ENCODE data around the gene FLYWCH1. TPM values are rescaled to one million over a fixed set of nuclear protein-coding genes. Genes with fewer than 3 reads are reported as not detected.

Gene FLYWCH1
- total and polyA plus RNA-seq, 2 experiments from 2014 or later = 16.0 to 44.7 TPM

DNA sequence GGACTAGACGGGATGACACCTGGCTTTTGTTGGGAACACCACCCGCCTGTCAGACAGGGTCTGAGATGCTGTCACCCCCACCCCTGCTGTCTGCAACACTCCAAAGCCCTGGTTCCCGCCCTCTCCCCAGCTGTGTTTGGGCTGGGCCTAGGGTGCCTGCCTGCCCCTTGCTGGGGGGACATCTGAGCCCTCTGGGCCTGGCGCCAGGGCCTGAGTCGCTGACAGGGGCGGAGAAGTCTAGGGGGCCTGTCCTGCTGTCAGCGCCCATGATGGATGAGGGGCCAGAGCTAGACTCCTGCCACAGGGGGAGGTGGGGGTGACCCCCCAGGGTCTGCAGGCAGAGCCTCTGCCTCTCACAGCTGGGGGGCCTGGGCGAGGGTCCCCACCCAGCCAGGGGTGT, 76.1 kb downstream of the FLYWCH1 start:
- no peaks in the 10 kb centered on the region for H3K9me2 ChIP-seq (ENCODE audit: insufficient read depth)
- no peaks in the 10 kb centered on the region for H3K4me1 ChIP-seq (ENCODE audit: insufficient read depth)
- H3K79me2 ChIP-seq (ENCODE audit: insufficient read depth) = no peaks in the 10 kb centered on the region
- no peak overlapping the region for H3K4me3 ChIP-seq
- H3K36me3 ChIP-seq (ENCODE audit: low read depth) = no peaks in the 10 kb centered on the region
- H3K27me3 ChIP-seq (replicated peaks; ENCODE audit: insufficient read depth) = no peaks in the 10 kb centered on the region; the same call in 1 of the 2 replicates
- no peak for TF ChIP-seq EZH2phosphoT487 (IDR thresholded peaks at IDR 0.05; ENCODE audit: insufficient read depth, low read depth)
- no peak for TF ChIP-seq EZH2 (IDR thresholded peaks at IDR 0.05; ENCODE audit: insufficient read depth, poor library complexity, severe bottlenecking)
- H2AFZ ChIP-seq = no peak overlapping the region
- in situ Hi-C loops (cut with MboI) = no loop called here
- WGBS, 2 experiments (ENCODE audit: low coverage in 1 of 2, low lambda C conversion rate in 2 of 2, missing lambda C conversion rate in 2 of 2) = 30 to 46% methylated on average over 5 to 8 of the region's 8 CpGs
- no peak for DNase-seq
- no peak overlapping the region for H3K27ac ChIP-seq
- H3K4me2 ChIP-seq (ENCODE audit: unreplicated experiment) = no peak overlapping the region
- no peak overlapping the region for H3K9ac ChIP-seq
- no peaks in the 10 kb centered on the region for H4K20me1 ChIP-seq (ENCODE audit: insufficient read depth)
- H3F3A ChIP-seq (ENCODE audit: insufficient read depth) = no peaks in the 10 kb centered on the region
- H3K9me3 ChIP-seq (ENCODE audit: low read depth) = no peaks in the 10 kb centered on the region

DNA sequence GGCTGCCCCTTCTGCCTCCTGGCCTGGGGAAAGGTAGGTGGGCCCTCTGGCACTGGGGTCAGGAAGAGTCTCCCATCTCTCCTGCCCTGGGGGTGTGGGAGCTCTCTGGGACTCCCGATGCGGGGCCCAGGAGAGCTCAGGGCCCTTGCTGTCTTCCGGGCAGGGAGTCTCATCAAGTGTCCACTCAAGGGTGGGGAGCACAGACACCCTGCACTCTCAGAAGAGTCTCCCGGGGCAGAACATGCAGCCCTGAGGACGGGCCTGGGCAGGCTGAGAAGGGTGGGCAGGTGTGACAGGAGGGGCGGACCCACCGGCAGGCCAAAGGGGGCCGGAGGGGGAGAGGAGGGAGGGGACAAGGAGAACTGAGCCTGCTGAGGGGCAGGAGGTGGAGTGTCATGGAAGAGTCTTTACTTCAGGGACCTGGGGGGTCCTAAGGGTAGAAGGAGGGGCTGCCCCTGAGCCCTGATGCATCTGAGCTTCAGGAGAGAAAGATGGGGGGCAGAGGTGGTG, 76.9 kb downstream of the FLYWCH1 start:
- Histone ChIP-seq H3K36me3 (ENCODE audit: low read depth) (no peaks in the 10 kb centered on the region), H3K9ac (no peak overlapping the region), H3F3A (ENCODE audit: insufficient read depth) (no peaks in the 10 kb centered on the region), H3K4me3 (no peak overlapping the region), H3K9me2 (ENCODE audit: insufficient read depth) (no peaks in the 10 kb centered on the region), H3K4me2 (ENCODE audit: unreplicated experiment) (no peak overlapping the region), H3K9me3 (ENCODE audit: low read depth) (no peaks in the 10 kb centered on the region), H3K27ac (no peak overlapping the region), H2AFZ (no peak overlapping the region), H3K27me3 (replicated peaks; ENCODE audit: insufficient read depth) (no peaks in the 10 kb centered on the region; the same call in 1 of the 2 replicates), H4K20me1 (ENCODE audit: insufficient read depth) (no peaks in the 10 kb centered on the region), H3K4me1 (ENCODE audit: insufficient read depth) (no peaks in the 10 kb centered on the region), H3K79me2 (ENCODE audit: insufficient read depth) (no peaks in the 10 kb centered on the region)
- in situ Hi-C loops (cut with MboI) = no loop called here
- TF ChIP-seq EZH2phosphoT487 (IDR thresholded peaks at IDR 0.05; ENCODE audit: insufficient read depth, low read depth) = no peak
- no peak for TF ChIP-seq EZH2 (IDR thresholded peaks at IDR 0.05; ENCODE audit: insufficient read depth, poor library complexity, severe bottlenecking)
- WGBS, 2 experiments (ENCODE audit: low coverage in 1 of 2, low lambda C conversion rate in 2 of 2, missing lambda C conversion rate in 2 of 2) = 49 to 54% methylated on average over 7 to 8 of the region's 8 CpGs
- DNase-seq = no peak

DNA sequence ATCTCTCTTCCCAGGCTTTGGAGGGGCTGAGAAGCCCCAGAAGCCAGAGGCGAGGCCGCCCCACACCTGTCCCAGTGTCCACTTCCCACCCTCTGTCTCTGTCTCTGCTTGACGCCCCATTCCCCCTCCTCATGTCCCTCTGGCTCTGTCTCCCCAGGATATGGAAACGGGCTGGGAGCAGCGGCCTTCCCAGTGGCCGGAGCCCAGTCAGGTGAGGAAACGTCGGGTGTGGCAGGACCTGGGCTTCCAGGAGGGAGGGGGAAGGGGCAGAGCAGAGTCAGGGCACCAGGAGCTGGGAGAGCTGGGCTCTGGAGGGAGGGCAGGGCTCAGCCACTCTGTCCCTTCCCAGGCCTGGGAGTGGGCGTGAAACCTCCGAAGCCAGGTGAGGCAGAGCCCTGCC, 79.2 kb downstream of the FLYWCH1 start:
- Histone ChIP-seq H3K4me3 (no peak overlapping the region), H3K9ac (no peak overlapping the region), H3F3A (ENCODE audit: insufficient read depth) (no peaks in the 10 kb centered on the region), H3K9me2 (ENCODE audit: insufficient read depth) (no peaks in the 10 kb centered on the region), H3K27me3 (replicated peaks; ENCODE audit: insufficient read depth) (no peaks in the 10 kb centered on the region; the same call in 1 of the 2 replicates), H4K20me1 (ENCODE audit: insufficient read depth) (no peaks in the 10 kb centered on the region), H3K79me2 (ENCODE audit: insufficient read depth) (no peaks in the 10 kb centered on the region), H2AFZ (no peak overlapping the region), H3K4me1 (ENCODE audit: insufficient read depth) (no peaks in the 10 kb centered on the region), H3K36me3 (ENCODE audit: low read depth) (no peaks in the 10 kb centered on the region), H3K27ac (no peak overlapping the region), H3K4me2 (ENCODE audit: unreplicated experiment) (no peak overlapping the region), H3K9me3 (ENCODE audit: low read depth) (no peaks in the 10 kb centered on the region)
- in situ Hi-C loops (cut with MboI) = no loop called here
- WGBS, 2 experiments (ENCODE audit: low coverage in 1 of 2, low lambda C conversion rate in 2 of 2, missing lambda C conversion rate in 2 of 2) = 67 to 77% methylated on average over 8 to 10 of the region's 10 CpGs
- DNase-seq = no peak
- no peak for TF ChIP-seq EZH2phosphoT487 (IDR thresholded peaks at IDR 0.05; ENCODE audit: insufficient read depth, low read depth)
- TF ChIP-seq EZH2 (IDR thresholded peaks at IDR 0.05; ENCODE audit: insufficient read depth, poor library complexity, severe bottlenecking) = no peak

DNA sequence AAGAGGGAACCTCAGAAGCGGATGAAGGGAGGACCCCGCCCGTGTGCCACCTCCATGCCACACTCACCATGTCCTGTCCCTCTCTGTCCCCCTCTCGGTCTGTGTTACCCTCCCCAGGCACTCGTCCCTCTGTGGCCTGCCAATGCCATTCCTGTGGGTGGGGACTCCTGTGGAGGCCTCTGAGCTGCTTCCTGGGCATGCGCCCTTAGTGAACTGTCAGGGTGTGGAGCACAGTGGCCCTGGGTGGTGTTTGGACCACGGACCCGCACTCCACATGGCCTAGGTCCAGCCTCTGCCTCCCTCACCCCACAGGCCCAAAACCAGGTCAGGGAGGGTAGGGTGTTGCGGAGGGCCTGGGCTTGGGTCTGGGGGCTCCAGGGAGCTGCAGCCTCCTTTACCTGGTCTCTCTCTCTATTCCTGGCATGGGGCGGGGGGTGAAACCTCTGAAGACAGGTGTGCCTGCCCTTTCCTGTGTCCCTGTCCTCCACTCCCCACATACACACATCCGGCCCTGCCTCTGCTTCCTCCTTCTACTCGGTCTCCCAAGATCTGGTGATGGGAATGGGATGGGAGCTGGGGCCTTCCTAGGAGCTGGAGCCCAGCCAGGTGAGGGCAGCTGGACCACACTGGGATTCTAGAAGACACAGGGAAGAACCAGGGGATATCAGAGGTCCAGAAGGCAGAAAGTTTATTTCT, 80.0 kb downstream of the FLYWCH1 start:
- Histone ChIP-seq H3K9ac (no peak overlapping the region), H3K79me2 (ENCODE audit: insufficient read depth) (no peaks in the 10 kb centered on the region), H3K4me2 (ENCODE audit: unreplicated experiment) (no peak overlapping the region), H4K20me1 (ENCODE audit: insufficient read depth) (no peaks in the 10 kb centered on the region), H3K27ac (no peak overlapping the region), H3K9me3 (ENCODE audit: low read depth) (no peaks in the 10 kb centered on the region), H3K9me2 (ENCODE audit: insufficient read depth) (no peaks in the 10 kb centered on the region), H3K4me3 (no peak overlapping the region), H3F3A (ENCODE audit: insufficient read depth) (no peaks in the 10 kb centered on the region), H3K36me3 (ENCODE audit: low read depth) (no peaks in the 10 kb centered on the region), H2AFZ (no peak overlapping the region), H3K27me3 (replicated peaks; ENCODE audit: insufficient read depth) (no peaks in the 10 kb centered on the region; the same call in 1 of the 2 replicates), H3K4me1 (ENCODE audit: insufficient read depth) (no peaks in the 10 kb centered on the region)
- in situ Hi-C loops (cut with MboI) = no loop called here
- WGBS, 2 experiments (ENCODE audit: low coverage in 1 of 2, low lambda C conversion rate in 2 of 2, missing lambda C conversion rate in 2 of 2) = 85 to 88% methylated on average over 12 of the region's 12 CpGs
- TF ChIP-seq EZH2 (IDR thresholded peaks at IDR 0.05; ENCODE audit: insufficient read depth, poor library complexity, severe bottlenecking) (no peak), EZH2phosphoT487 (IDR thresholded peaks at IDR 0.05; ENCODE audit: insufficient read depth, low read depth) (no peak)
- no peak for DNase-seq

Data from GM23248 (cell line).